ENCODE measurements around the gene LAMB2. TPM values are rescaled to one million over a fixed set of nuclear protein-coding genes. Genes with fewer than 3 reads are reported as not detected.

LAMB2 gene
- polyA plus RNA-seq (2012; ENCODE audit: low read depth, missing spikeins), result 1.5 TPM

GRCh38 chr3:49132437-49133225 is at the start of gene LAMB2:
Gene LAMB2 (minus strand): TSS chr3:49133050. CDS start chr3:49132867, 183 bp downstream.
- FAIRE-seq (no peak), DNase-seq (ENCODE audit: insufficient read length, low spot score) (no peak)
- no peak for TF ChIP-seq POU2F2 (IDR thresholded peaks at IDR 0.05; ENCODE audit: low read depth, low read length)

- no peak for FAIRE-seq
- TF ChIP-seq POLR2A (IDR thresholded peaks at IDR 0.05; ENCODE audit: low read depth, low read length) (no peak), PAX5 (IDR thresholded peaks at IDR 0.05; ENCODE audit: insufficient read depth, low read length, severe bottlenecking) (no peak), POLR2AphosphoS5 (IDR thresholded peaks at IDR 0.05; ENCODE audit: low read depth, low read length) (no peak), TAF1 (IDR thresholded peaks at IDR 0.05; ENCODE audit: low read depth, low read length) (no peak), POU2F2 (IDR thresholded peaks at IDR 0.05; ENCODE audit: low read depth, low read length) (no peak)
- DNase-seq (ENCODE audit: insufficient read length, low spot score), result no peak
Observed at GRCh38 chr3:49181351-49181750, 48.5 kb upstream of the LAMB2 start.

GRCh38 chr3:49180116-49180515 is 47.3 kb upstream of the LAMB2 start:
- TF ChIP-seq TAF1 (IDR thresholded peaks at IDR 0.05; ENCODE audit: low read depth, low read length) (no peak), POU2F2 (IDR thresholded peaks at IDR 0.05; ENCODE audit: low read depth, low read length) (no peak), PAX5 (IDR thresholded peaks at IDR 0.05; ENCODE audit: insufficient read depth, low read length, severe bottlenecking) (no peak), POLR2AphosphoS5 (IDR thresholded peaks at IDR 0.05; ENCODE audit: low read depth, low read length) (no peak), SPI1 (IDR thresholded peaks at IDR 0.05; ENCODE audit: low read depth, low read length) (no peak), POLR2A (IDR thresholded peaks at IDR 0.05; ENCODE audit: low read depth, low read length) (no peak)
- FAIRE-seq (no peak), DNase-seq (ENCODE audit: insufficient read length, low spot score) (no peak)

GRCh38 chr3:49177073-49177472 is 44.2 kb upstream of the LAMB2 start:
- no peak for TF ChIP-seq POLR2AphosphoS5 (IDR thresholded peaks at IDR 0.05; ENCODE audit: low read depth, low read length)
- TF ChIP-seq SPI1 (IDR thresholded peaks at IDR 0.05; ENCODE audit: low read depth, low read length), result no peak
- no peak for TF ChIP-seq TAF1 (IDR thresholded peaks at IDR 0.05; ENCODE audit: low read depth, low read length)
- no peak for TF ChIP-seq POLR2A (IDR thresholded peaks at IDR 0.05; ENCODE audit: low read depth, low read length)
- TF ChIP-seq PAX5 (IDR thresholded peaks at IDR 0.05; ENCODE audit: insufficient read depth, low read length, severe bottlenecking), result no peak
- TF ChIP-seq POU2F2 (IDR thresholded peaks at IDR 0.05; ENCODE audit: low read depth, low read length), result no peak

DNA sequence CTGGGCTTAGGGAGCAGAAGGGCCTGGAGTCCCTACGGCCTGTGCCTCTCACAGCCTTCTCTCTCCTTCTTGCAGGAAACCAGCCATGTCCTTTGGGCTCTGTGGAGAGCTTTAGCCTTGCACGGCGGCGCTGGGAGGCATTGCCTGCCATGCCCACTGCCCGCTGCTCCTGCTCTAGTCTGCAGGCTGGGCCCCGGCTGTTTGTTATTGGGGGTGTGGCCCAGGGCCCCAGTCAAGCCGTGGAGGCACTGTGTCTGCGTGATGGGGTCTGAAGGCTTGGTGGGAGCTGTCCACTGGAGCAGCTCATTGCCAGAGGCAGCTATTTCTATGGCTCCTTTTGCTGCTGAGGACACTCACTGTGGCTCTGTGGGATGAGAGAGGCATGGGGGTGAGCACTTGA is 42.7 kb upstream of the LAMB2 start:
- DNase-seq (ENCODE audit: insufficient read length, low spot score) (no peak), FAIRE-seq (no peak)
- no peak for TF ChIP-seq POLR2A (IDR thresholded peaks at IDR 0.05; ENCODE audit: low read depth, low read length)
- TF ChIP-seq PAX5 (IDR thresholded peaks at IDR 0.05; ENCODE audit: insufficient read depth, low read length, severe bottlenecking), result no peak
- no peak for TF ChIP-seq POU2F2 (IDR thresholded peaks at IDR 0.05; ENCODE audit: low read depth, low read length)
- no peak for TF ChIP-seq POLR2AphosphoS5 (IDR thresholded peaks at IDR 0.05; ENCODE audit: low read depth, low read length)
- TF ChIP-seq SPI1 (IDR thresholded peaks at IDR 0.05; ENCODE audit: low read depth, low read length), result no peak
- TF ChIP-seq TAF1 (IDR thresholded peaks at IDR 0.05; ENCODE audit: low read depth, low read length), result no peak

More at GRCh38 chr3:49177073-49177472, 44.2 kb upstream of the LAMB2 start:
- FAIRE-seq, result no peak
- DNase-seq (ENCODE audit: insufficient read length, low spot score), result no peak

DNA sequence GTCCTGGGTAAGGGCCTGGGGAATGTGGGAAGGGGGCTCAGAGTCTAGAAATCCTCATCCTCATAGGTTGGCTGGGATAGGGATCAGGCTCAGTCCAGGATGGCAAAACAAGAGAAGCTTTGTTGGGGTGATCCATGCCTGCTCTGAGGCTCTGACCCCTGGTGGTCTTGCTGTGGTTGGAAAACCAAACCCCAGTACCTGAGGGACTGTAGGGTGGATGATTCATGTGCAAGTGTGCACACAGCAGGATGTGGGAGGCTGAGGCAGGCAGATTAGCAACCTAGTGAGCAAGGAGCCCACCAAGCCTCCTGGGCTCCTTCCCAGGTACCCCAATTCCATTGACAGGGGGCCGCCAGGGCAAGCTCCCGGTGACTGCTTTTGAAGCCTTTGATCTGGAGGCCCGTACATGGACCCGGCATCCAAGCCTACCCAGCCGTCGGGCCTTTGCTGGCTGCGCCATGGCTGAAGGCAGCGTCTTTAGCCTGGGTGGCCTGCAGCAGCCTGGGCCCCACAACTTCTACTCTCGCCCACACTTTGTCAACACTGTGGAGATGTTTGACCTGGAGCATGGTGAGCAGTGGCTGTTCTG is 41.6 kb upstream of the LAMB2 start:
- TF ChIP-seq POLR2AphosphoS5 (IDR thresholded peaks at IDR 0.05; ENCODE audit: low read depth, low read length) (no peak), PAX5 (IDR thresholded peaks at IDR 0.05; ENCODE audit: insufficient read depth, low read length, severe bottlenecking) (no peak), SPI1 (IDR thresholded peaks at IDR 0.05; ENCODE audit: low read depth, low read length) (no peak)
- no peak for DNase-seq (ENCODE audit: insufficient read length, low spot score)
- FAIRE-seq, result no peak

GRCh38 chr3:49173792-49174170 is 40.9 kb upstream of the LAMB2 start:
- no peak for FAIRE-seq

DNA sequence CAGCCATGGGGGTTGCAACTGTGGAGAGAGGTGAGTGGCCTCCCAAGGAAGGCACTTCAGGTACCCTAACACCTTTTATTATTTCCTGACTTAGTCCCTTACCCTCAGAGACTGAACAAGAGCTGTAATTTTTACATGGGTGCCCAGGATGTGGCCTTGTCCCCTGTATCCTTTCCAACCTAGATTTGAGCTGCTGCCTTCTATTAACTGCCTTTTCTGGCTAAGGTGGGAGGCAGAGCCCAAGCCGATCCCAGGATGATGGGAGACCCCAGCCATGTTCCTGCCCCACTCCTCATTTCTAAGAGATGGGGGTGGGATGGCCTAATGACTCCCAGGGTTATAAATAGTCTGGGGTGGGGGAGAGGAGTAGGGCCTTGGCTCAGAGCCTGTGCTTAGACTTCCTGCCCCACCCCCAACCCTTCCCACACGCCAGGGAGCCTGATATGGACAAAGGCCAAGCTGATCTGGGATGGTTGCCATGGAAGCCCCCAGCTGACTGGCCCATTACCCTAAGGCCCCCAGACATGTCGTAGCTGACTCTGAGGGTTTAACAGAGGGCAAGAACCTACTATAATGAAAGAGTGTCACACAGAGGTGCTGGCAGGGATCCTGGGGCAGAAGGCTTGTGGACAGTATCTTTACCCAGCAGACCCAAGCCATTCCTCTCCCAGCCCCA is 40.4 kb upstream of the LAMB2 start:
- TF ChIP-seq POLR2A (IDR thresholded peaks at IDR 0.05; ENCODE audit: low read depth, low read length) (no peak), PAX5 (IDR thresholded peaks at IDR 0.05; ENCODE audit: insufficient read depth, low read length, severe bottlenecking) (no peak), POLR2AphosphoS5 (IDR thresholded peaks at IDR 0.05; ENCODE audit: low read depth, low read length) (no peak), POU2F2 (IDR thresholded peaks at IDR 0.05; ENCODE audit: low read depth, low read length) (no peak), SPI1 (IDR thresholded peaks at IDR 0.05; ENCODE audit: low read depth, low read length) (no peak), TAF1 (IDR thresholded peaks at IDR 0.05; ENCODE audit: low read depth, low read length) (no peak)
- DNase-seq (ENCODE audit: insufficient read length, low spot score) (no peak), FAIRE-seq (no peak)

More at GRCh38 chr3:49173792-49174170, 40.9 kb upstream of the LAMB2 start:
- no peak for TF ChIP-seq POU2F2 (IDR thresholded peaks at IDR 0.05; ENCODE audit: low read depth, low read length)
- TF ChIP-seq PAX5 (IDR thresholded peaks at IDR 0.05; ENCODE audit: insufficient read depth, low read length, severe bottlenecking), result no peak
- TF ChIP-seq SPI1 (IDR thresholded peaks at IDR 0.05; ENCODE audit: low read depth, low read length), result no peak
- no peak for TF ChIP-seq TAF1 (IDR thresholded peaks at IDR 0.05; ENCODE audit: low read depth, low read length)
- no peak for TF ChIP-seq POLR2AphosphoS5 (IDR thresholded peaks at IDR 0.05; ENCODE audit: low read depth, low read length)
- TF ChIP-seq POLR2A (IDR thresholded peaks at IDR 0.05; ENCODE audit: low read depth, low read length), result no peak
- no peak for DNase-seq (ENCODE audit: insufficient read length, low spot score)

DNA sequence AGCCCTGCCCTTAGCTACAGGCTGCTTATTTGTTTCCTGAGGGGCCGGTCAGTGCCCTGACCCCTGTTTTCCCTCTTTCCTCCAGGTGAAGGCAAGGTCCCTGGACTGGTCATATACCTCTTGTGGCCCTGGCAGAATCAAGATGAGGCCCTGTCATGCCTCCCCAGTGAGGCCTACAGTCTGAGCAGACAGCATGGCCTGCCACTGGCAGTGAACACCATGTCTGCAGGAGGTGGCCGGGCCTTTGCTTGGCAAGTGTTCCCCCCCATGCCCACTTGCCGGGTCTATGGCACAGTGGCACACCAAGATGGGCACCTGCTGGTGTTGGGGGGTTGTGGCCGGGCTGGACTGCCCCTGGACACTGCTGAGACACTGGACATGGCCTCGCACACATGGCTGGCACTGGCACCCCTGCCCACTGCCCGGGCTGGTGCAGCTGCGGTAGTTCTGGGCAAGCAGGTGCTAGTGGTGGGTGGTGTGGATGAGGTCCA is 39.7 kb upstream of the LAMB2 start:
- no peak for FAIRE-seq
- DNase-seq (ENCODE audit: insufficient read length, low spot score), result no peak
- TF ChIP-seq POLR2A (IDR thresholded peaks at IDR 0.05; ENCODE audit: low read depth, low read length) (no peak), TAF1 (IDR thresholded peaks at IDR 0.05; ENCODE audit: low read depth, low read length) (no peak), SPI1 (IDR thresholded peaks at IDR 0.05; ENCODE audit: low read depth, low read length) (no peak), PAX5 (IDR thresholded peaks at IDR 0.05; ENCODE audit: insufficient read depth, low read length, severe bottlenecking) (no peak), POLR2AphosphoS5 (IDR thresholded peaks at IDR 0.05; ENCODE audit: low read depth, low read length) (no peak), POU2F2 (IDR thresholded peaks at IDR 0.05; ENCODE audit: low read depth, low read length) (no peak)

Data from GM12891 (cell line).